Liver (tissue), 9 donors: Measurements from ENCODE around the gene GJA5. TPM values are rescaled to one million over a fixed set of nuclear protein-coding genes. Genes with fewer than 3 reads are reported as not detected.

Source experiments
- DNase-seq: peaks from one replicate; pipeline ENCODE4 v3.0.0-alpha.2; 2017; ENCODE audit warnings: low spot score
- H3K27ac ChIP-seq, 2 donors: one replicate each; pipeline ENCODE4 v1.7.0; 2013; ENCODE audit warnings: inconsistent platforms in 2 of 2, low read length in 2 of 2, control low read depth in 1 of 2, low read depth in 1 of 2, mild to moderate bottlenecking in 1 of 2
- H3K27me3 ChIP-seq, 4 donors: one replicate each; pipeline versions ENCODE4 v1.6.1 to v1.7.0; 2013; ENCODE audit warnings: low read length in 3 of 4, inconsistent platforms in 1 of 4, mild to moderate bottlenecking in 1 of 4, moderate library complexity in 1 of 4; ENCODE audit not compliant: control insufficient read depth in 4 of 4, insufficient read depth in 4 of 4
- H3K36me3 ChIP-seq, 4 donors: one replicate each; pipeline versions ENCODE4 v1.6.1 to v1.7.0; 2013; ENCODE audit warnings: low read length in 3 of 4, mild to moderate bottlenecking in 3 of 4, low read depth in 1 of 4, moderate library complexity in 1 of 4; ENCODE audit not compliant: control insufficient read depth in 4 of 4, insufficient read depth in 3 of 4
- H3K4me1 ChIP-seq, 4 donors: one replicate each; pipeline versions ENCODE4 v1.6.1 to v1.7.0; 2013; ENCODE audit warnings: low read length in 3 of 4, mild to moderate bottlenecking in 3 of 4, moderate library complexity in 1 of 4; ENCODE audit not compliant: control insufficient read depth in 4 of 4, insufficient read depth in 4 of 4
- H3K4me3 ChIP-seq, 3 donors: one replicate each; pipeline versions ENCODE4 v1.6.1 to v1.7.0; 2013; ENCODE audit warnings: low read length in 3 of 3, control low read depth in 1 of 3, low read depth in 1 of 3, mild to moderate bottlenecking in 1 of 3
- H3K9ac ChIP-seq, 2 donors: one replicate each; pipeline ENCODE4 v1.7.0; 2013; ENCODE audit warnings: low read length in 2 of 2, mild to moderate bottlenecking in 2 of 2, moderate library complexity in 2 of 2, control low read depth in 1 of 2, low read depth in 1 of 2
- H3K9me3 ChIP-seq, 4 donors: one replicate each; pipeline versions ENCODE4 v1.6.1 to v1.7.0; 2013; ENCODE audit warnings: low read length in 3 of 4; ENCODE audit not compliant: control insufficient read depth in 4 of 4
- ATF3 ChIP-seq: IDR thresholded peaks from 2 replicates; pipeline ENCODE4 v1.6.1; 2016; ENCODE audit warnings: antibody characterized with exemption
- CTCF ChIP-seq: fragments of 150-350 bp; IDR thresholded peaks from 2 replicates; pipeline ENCODE4 v1.5.1; 2017; ENCODE audit warnings: improper control_type of control experiment, low read depth, low read length; ENCODE audit not compliant: missing input control
- EGR1 ChIP-seq, 2 donors: IDR thresholded peaks; 2 replicates each; pipeline ENCODE4 v1.6.1; 2016 to 2018; ENCODE audit warnings: antibody characterized with exemption in 2 of 2, low read depth in 2 of 2
- FOXA1 ChIP-seq: IDR thresholded peaks from 2 replicates; pipeline ENCODE4 v1.6.1; 2016; ENCODE audit warnings: antibody characterized with exemption
- FOXA2 ChIP-seq: IDR thresholded peaks from 2 replicates; pipeline ENCODE4 v1.6.1; 2016; ENCODE audit warnings: antibody characterized with exemption
- GABPA ChIP-seq, 2 donors: IDR thresholded peaks in 1 of 2; conservative IDR thresholded peaks in 1 of 2; 2 replicates each; pipeline ENCODE4 v1.6.1; 2016; ENCODE audit warnings: antibody characterized with exemption in 2 of 2, mild to moderate bottlenecking in 1 of 2, moderate library complexity in 1 of 2
- HNF4A ChIP-seq, 2 donors: conservative IDR thresholded peaks; 2 replicates each; pipeline ENCODE4 v1.6.1; 2016; ENCODE audit warnings: antibody characterized with exemption in 2 of 2, mild to moderate bottlenecking in 2 of 2
- HNF4G ChIP-seq: IDR thresholded peaks from 2 replicates; pipeline ENCODE4 v1.6.1; 2016; ENCODE audit warnings: antibody characterized with exemption
- JUND ChIP-seq, 2 donors: IDR thresholded peaks; 2 replicates each; pipeline ENCODE4 v1.6.1; 2016; ENCODE audit warnings: antibody characterized with exemption in 2 of 2
- MAX ChIP-seq: IDR thresholded peaks from 2 replicates; pipeline ENCODE4 v1.6.1; 2016; ENCODE audit warnings: antibody characterized with exemption
- NR2F2 ChIP-seq: IDR thresholded peaks from 2 replicates; pipeline ENCODE4 v1.6.1; 2016; ENCODE audit warnings: antibody characterized with exemption
- RAD21 ChIP-seq, 2 donors: IDR thresholded peaks; 2 replicates each; pipeline ENCODE4 v1.6.1; 2016; ENCODE audit warnings: antibody characterized with exemption in 2 of 2, mild to moderate bottlenecking in 2 of 2
- REST ChIP-seq: IDR thresholded peaks from 2 replicates; pipeline ENCODE4 v1.6.1; 2016; ENCODE audit warnings: antibody characterized with exemption, mild to moderate bottlenecking
- RXRA ChIP-seq, 2 donors: IDR thresholded peaks; 2 replicates each; pipeline ENCODE4 v1.6.1; 2017 to 2018; ENCODE audit warnings: antibody characterized with exemption in 2 of 2, mild to moderate bottlenecking in 1 of 2
- SP1 ChIP-seq: IDR thresholded peaks from 2 replicates; pipeline ENCODE4 v1.6.1; 2018; ENCODE audit warnings: antibody characterized with exemption, mild to moderate bottlenecking
- TAF1 ChIP-seq: conservative IDR thresholded peaks from 2 replicates; pipeline ENCODE4 v1.6.1; 2016; ENCODE audit warnings: antibody characterized with exemption, mild to moderate bottlenecking
- YY1 ChIP-seq: IDR thresholded peaks from 2 replicates; pipeline ENCODE4 v1.6.1; 2016; ENCODE audit warnings: antibody characterized with exemption, mild to moderate bottlenecking
- ZBTB33 ChIP-seq: IDR thresholded peaks from 2 replicates; pipeline ENCODE4 v1.6.1; 2016; ENCODE audit warnings: antibody characterized with exemption
- WGBS: extraction: QIAGEN DNeasy Blood & Tissue Kit; methylation state at CpG from one replicate; pipeline ENCODE4 v1.1.7; 2013; 5-methylcytosine and 5-hydroxymethylcytosine counted together
- polyA plus RNA-seq, 2 donors: library from polyadenylated mRNA; stranded (reverse) in 1 of 2; unstranded in 1 of 2; fragments of 200-250 nt in 1 of 2; fragments of >200 nt in 1 of 2; fragmentation: Nextera tagmentation in 1 of 2; extraction: Ambion mirVana in 1 of 2; gene quantifications; one replicate each; pipeline versions ENCODE4 v1.2.1 to v1.2.3, GENCODE V29; 2013 to 2015
- total RNA-seq, 2 donors: library from RNA; depleted of rRNA; stranded (reverse); fragments of >200 nt; gene quantifications; one replicate each; pipeline ENCODE4 v1.2.3, GENCODE V29; 2014
- donor health status: healthy.
- donor health status: healthy.
- donor health status: healthy.
- donor health status: healthy.
- donor health status: healthy.

GJA5 gene
- total and polyA plus RNA-seq, 4 donors, result 0.70 to 1.8 (median 1.3) TPM

GRCh38 chr1:147777694-147778093 is 17.3 kb upstream of the GJA5 start:
- no peak for DNase-seq
- Histone ChIP-seq H3K9ac (no peak overlapping the region), H3K4me1 (no peaks in the 10 kb centered on the region), H3K27me3 (peaks cover 0 to 8% (median 1%) of the 10 kb centered on the region in 4 donors), H3K36me3 (no peaks in the 10 kb centered on the region), H3K4me3 (no peak overlapping the region), H3K9me3 (no peaks in the 10 kb centered on the region), H3K27ac (no peak overlapping the region)
- WGBS, result 68% methylated on average over 5 of the region's 5 CpGs
- TF ChIP-seq NR2F2 (no peak), MAX (no peak), FOXA2 (no peak), JUND (IDR thresholded peaks at IDR 0.05) (no peak), EGR1 (IDR thresholded peaks at IDR 0.05; ENCODE audit: low read depth in 2 of 2) (no peak), ATF3 (no peak), HNF4G (no peak), FOXA1 (no peak), HNF4A (conservative IDR thresholded peaks at IDR 0.05) (no peak), ZBTB33 (no peak)

GRCh38 chr1:147773215-147773715 is 12.9 kb upstream of the GJA5 start:
- Histone ChIP-seq H3K4me3 (no peak overlapping the region), H3K9ac (no peak overlapping the region)
- WGBS, result 37% methylated on average over 9 of the region's 9 CpGs

More at GRCh38 chr1:147773215-147773715, 12.9 kb upstream of the GJA5 start:
- H3K4me1 ChIP-seq, result no peaks in the 10 kb centered on the region
- no peak for DNase-seq
- no peak overlapping the region for H3K27ac ChIP-seq
- H3K9me3 ChIP-seq, result no peaks in the 10 kb centered on the region
- TF ChIP-seq HNF4G, result no peak
- no peak for TF ChIP-seq ATF3
- TF ChIP-seq TAF1, result no peak
- no peak for TF ChIP-seq EGR1 (IDR thresholded peaks at IDR 0.05; ENCODE audit: low read depth in 2 of 2)
- no peak for TF ChIP-seq FOXA1
- TF ChIP-seq REST, result no peak
- no peak for TF ChIP-seq NR2F2
- no peak for TF ChIP-seq FOXA2
- no peak for TF ChIP-seq GABPA (IDR thresholded peaks at IDR 0.05 in 1 of 2, conservative IDR thresholded peaks at IDR 0.05 in 1 of 2)
- TF ChIP-seq JUND (IDR thresholded peaks at IDR 0.05), result no peak
- no peak for TF ChIP-seq RXRA (IDR thresholded peaks at IDR 0.05)
- no peak for TF ChIP-seq SP1
- TF ChIP-seq MAX, result no peak
- no peak for TF ChIP-seq RAD21 (IDR thresholded peaks at IDR 0.05)
- TF ChIP-seq CTCF, result no peak
- TF ChIP-seq YY1, result no peak
- no peak for TF ChIP-seq HNF4A (conservative IDR thresholded peaks at IDR 0.05)
- H3K36me3 ChIP-seq, result no peaks in the 10 kb centered on the region
- peaks cover 0 to 3% (median 0%) of the 10 kb centered on the region in 4 donors for H3K27me3 ChIP-seq
